ENCODE measurements around the gene ATP2B2.

DNA sequence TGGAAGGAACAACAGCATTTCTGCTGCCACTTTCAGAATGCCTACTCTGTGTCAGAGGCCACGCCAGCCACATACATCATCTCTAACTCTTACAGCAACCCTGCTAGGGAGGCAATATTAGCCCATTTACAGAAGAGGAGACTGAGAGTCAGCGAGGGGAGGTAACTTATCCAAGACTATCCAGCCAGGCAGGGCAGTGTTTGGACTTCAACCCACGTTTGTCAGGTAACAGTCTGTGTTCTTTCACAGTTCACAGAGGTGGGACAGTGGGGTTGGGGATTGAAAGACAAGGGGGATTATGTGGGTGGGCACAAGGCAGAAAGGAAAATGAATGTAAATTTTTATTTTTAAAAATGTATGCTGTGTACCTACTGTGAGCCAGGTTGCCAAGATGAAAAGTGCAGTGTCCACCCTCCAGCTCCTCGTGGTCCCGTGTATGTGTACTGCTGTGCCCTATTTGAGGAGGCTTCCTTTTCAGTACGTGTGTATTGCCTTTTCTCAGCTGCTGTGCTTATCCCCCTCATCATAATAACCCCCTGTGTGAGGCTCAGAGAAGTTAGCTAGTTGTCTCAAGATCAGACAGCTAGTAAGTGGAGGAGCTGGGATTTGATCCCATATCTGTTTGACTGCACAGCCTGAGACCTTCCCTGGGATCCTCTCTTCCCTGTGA lies 16.5 kb upstream of the ATP2B2 start:
- TF ChIP-seq, protein P1, sequence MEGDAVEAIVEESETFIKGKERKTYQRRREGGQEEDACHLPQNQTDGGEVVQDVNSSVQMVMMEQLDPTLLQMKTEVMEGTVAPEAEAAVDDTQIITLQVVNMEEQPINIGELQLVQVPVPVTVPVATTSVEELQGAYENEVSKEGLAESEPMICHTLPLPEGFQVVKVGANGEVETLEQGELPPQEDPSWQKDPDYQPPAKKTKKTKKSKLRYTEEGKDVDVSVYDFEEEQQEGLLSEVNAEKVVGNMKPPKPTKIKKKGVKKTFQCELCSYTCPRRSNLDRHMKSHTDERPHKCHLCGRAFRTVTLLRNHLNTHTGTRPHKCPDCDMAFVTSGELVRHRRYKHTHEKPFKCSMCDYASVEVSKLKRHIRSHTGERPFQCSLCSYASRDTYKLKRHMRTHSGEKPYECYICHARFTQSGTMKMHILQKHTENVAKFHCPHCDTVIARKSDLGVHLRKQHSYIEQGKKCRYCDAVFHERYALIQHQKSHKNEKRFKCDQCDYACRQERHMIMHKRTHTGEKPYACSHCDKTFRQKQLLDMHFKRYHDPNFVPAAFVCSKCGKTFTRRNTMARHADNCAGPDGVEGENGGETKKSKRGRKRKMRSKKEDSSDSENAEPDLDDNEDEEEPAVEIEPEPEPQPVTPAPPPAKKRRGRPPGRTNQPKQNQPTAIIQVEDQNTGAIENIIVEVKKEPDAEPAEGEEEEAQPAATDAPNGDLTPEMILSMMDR (conservative IDR thresholded peaks at IDR 0.05; ENCODE audit: low read depth in 2 of 2): no peak
- TF ChIP-seq EZH2 (IDR thresholded peaks at IDR 0.05; ENCODE audit: low read depth, unreplicated experiment): no peak
- no peak for TF ChIP-seq POLR2AphosphoS5 (IDR thresholded peaks at IDR 0.05; ENCODE audit: low read depth)
- TF ChIP-seq ZNF114 (CRISPR knock-in tag; IDR thresholded peaks at IDR 0.05): no peak

Data from GM23338 (cell line).